A549 (cell line): ENCODE measurements around the gene KCNN4. TPM values are rescaled to one million over a fixed set of nuclear protein-coding genes. Genes with fewer than 3 reads are reported as not detected.

ENCODE experiments used
- ATAC-seq, 2 experiments: fragments of 200-7000 bp in 1 of 2; fragments of >200 bp in 1 of 2; cut with Nextera tagmentation in 1 of 2; cut with Tn5 transposase in 1 of 2; 3 replicates each; pipeline versions ENCODE4 v1.8.0 to v1.9.1; 2018 to 2020; ENCODE audit warnings: mild to moderate bottlenecking in 1 of 2, moderate library complexity in 1 of 2
- CTCF ChIA-PET: fragments of 300-600 bp; sonication (Branson Sonifier 250); formaldehyde crosslinking; extraction: SDS; loops from one replicate; lab custom pipeline; 2021; ENCODE audit warnings: antibody characterized with exemption, inconsistent platforms; lab: Yijun Ruan, JAX
- POLR2A ChIA-PET: fragments of 350-600 bp; formaldehyde crosslinking; extraction: SDS; loops from one replicate; lab custom pipeline; 2021; ENCODE audit warnings: antibody characterized with exemption, inconsistent platforms; lab: Yijun Ruan, JAX
- DNase-seq, 2 experiments: peaks; one replicate each; pipeline versions ENCODE4 v3.0.0 to v3.0.0-alpha.2; 2011 to 2016; ENCODE audit warnings: low read depth in 1 of 2, low spot score in 1 of 2
- FAIRE-seq: peaks from 2 replicates; lab custom pipeline; 2011; peaks lifted over from hg19 to GRCh38; lab: Jason Lieb, UNC
- H3K27ac ChIP-seq, 2 experiments: fragments of >200 bp; sonication (Bioruptor Twin); formaldehyde crosslinking; 3 replicates each; pipeline ENCODE4 v1.5.1; 2016 to 2017
- H3K4me1 ChIP-seq: fragments of >200 bp; sonication (Bioruptor Twin); formaldehyde crosslinking; 3 replicates; pipeline ENCODE4 v1.6.1; 2016
- H3K4me2 ChIP-seq: fragments of >200 bp; sonication (Bioruptor Twin); formaldehyde crosslinking; 3 replicates; pipeline ENCODE4 v1.6.1; 2016
- H3K4me3 ChIP-seq: fragments of >200 bp; sonication (Bioruptor Twin); formaldehyde crosslinking; 3 replicates; pipeline ENCODE4 v1.5.1; 2016
- H3K9me3 ChIP-seq: fragments of >200 bp; sonication (Bioruptor Twin); formaldehyde crosslinking; 3 replicates; pipeline ENCODE4 v1.6.1; 2016
- BHLHE40 ChIP-seq: IDR thresholded peaks from 2 replicates; pipeline ENCODE4 v1.6.1; 2012; ENCODE audit warnings: low read depth, low read length, inconsistent platforms
- CBX2 ChIP-seq: fragments of 200-600 bp; sonication (generic); IDR thresholded peaks from 2 replicates; pipeline ENCODE4 v1.6.1; 2016; ENCODE audit warnings: low read depth, mild to moderate bottlenecking, borderline replicate concordance
- CHD2 ChIP-seq: fragments of 150-350 bp; IDR thresholded peaks from 2 replicates; pipeline ENCODE4 v1.6.1; 2014; ENCODE audit warnings: low read length; ENCODE audit not compliant: partially characterized antibody
- CHD4 ChIP-seq: fragments of 200-600 bp; sonication (generic); IDR thresholded peaks from 2 replicates; pipeline ENCODE4 v1.6.1; 2016; ENCODE audit warnings: antibody characterized with exemption, mild to moderate bottlenecking, borderline replicate concordance
- CTCF ChIP-seq: fragments of >200 bp; sonication (Bioruptor Twin); formaldehyde crosslinking; IDR thresholded peaks from 3 replicates; pipeline ENCODE4 v1.5.1; 2016
- E2F6 ChIP-seq: IDR thresholded peaks from 2 replicates; pipeline ENCODE4 v1.6.1; 2012; ENCODE audit warnings: low read depth, borderline replicate concordance
- ELK1 ChIP-seq: fragments of 150-350 bp; IDR thresholded peaks from 2 replicates; pipeline ENCODE4 v1.6.1; 2014; ENCODE audit warnings: low read depth, mild to moderate bottlenecking, low read length
- EP300 ChIP-seq, 2 experiments: fragments of >200 bp; sonication (Bioruptor Twin); formaldehyde crosslinking; IDR thresholded peaks; 2 replicates in 1 of 2; 3 replicates in 1 of 2; pipeline ENCODE4 v1.6.1; 2016 to 2017
- ESRRA ChIP-seq: fragments of 150-350 bp; IDR thresholded peaks from 2 replicates; pipeline ENCODE4 v1.6.1; 2014; ENCODE audit warnings: mild to moderate bottlenecking, low read length, borderline replicate concordance
- HDAC2 ChIP-seq: fragments of 200-600 bp; sonication (generic); IDR thresholded peaks from 2 replicates; pipeline ENCODE4 v1.6.1; 2016
- HMGXB4 ChIP-seq: fragments of 250-450 bp; sonication (Bioruptor Pico); IDR thresholded peaks from 2 replicates; pipeline ENCODE4 v1.5.0; 2021; ENCODE audit warnings: mild to moderate bottlenecking, moderate library complexity, borderline replicate concordance
- NPAS2 ChIP-seq: fragments of 250-450 bp; sonication (Bioruptor Pico); IDR thresholded peaks from 2 replicates; pipeline ENCODE4 v1.8.0; 2022; ENCODE audit warnings: mild to moderate bottlenecking, moderate library complexity, borderline replicate concordance
- PBX3 ChIP-seq: IDR thresholded peaks from 2 replicates; pipeline ENCODE4 v1.6.1; 2012
- POLR2AphosphoS2 ChIP-seq: conservative IDR thresholded peaks from 2 replicates; pipeline ENCODE4 v1.6.1; 2012; ENCODE audit warnings: low read length, improper control_type of control experiment, inconsistent platforms
- RAD21 ChIP-seq, 2 experiments: fragments of >200 bp in 1 of 2; sonication (Bioruptor Twin) in 1 of 2; formaldehyde crosslinking in 1 of 2; IDR thresholded peaks in 1 of 2; conservative IDR thresholded peaks in 1 of 2; 2 replicates in 1 of 2; 3 replicates in 1 of 2; pipeline ENCODE4 v1.6.1; 2012 to 2018; ENCODE audit warnings: inconsistent platforms in 1 of 2
- RARB ChIP-seq: fragments of 250-450 bp; sonication (Bioruptor Pico); IDR thresholded peaks from 2 replicates; pipeline ENCODE4 v1.8.0; 2021; ENCODE audit warnings: mild to moderate bottlenecking, moderate library complexity
- RNF2 ChIP-seq: fragments of 200-600 bp; sonication (generic); IDR thresholded peaks from 2 replicates; pipeline ENCODE4 v1.6.1; 2016; ENCODE audit warnings: low read depth, mild to moderate bottlenecking, antibody characterized with exemption, moderate library complexity, borderline replicate concordance
- SMC3 ChIP-seq: fragments of >200 bp; sonication (Bioruptor Twin); formaldehyde crosslinking; IDR thresholded peaks from 3 replicates; pipeline ENCODE4 v1.6.1; 2018; ENCODE audit warnings: inconsistent platforms
- ZFP36 ChIP-seq: fragments of 450-650 bp; IDR thresholded peaks from 2 replicates; pipeline ENCODE4 v1.6.1; 2014; ENCODE audit warnings: borderline replicate concordance; ENCODE audit not compliant: partially characterized antibody
- WGBS: methylation state at CpG from one replicate; pipeline ENCODE4 v1.1.6; 2017; ENCODE audit errors: missing lambda C conversion rate; 5-methylcytosine and 5-hydroxymethylcytosine counted together
- polyA plus RNA-seq, 4 experiments: library from polyadenylated mRNA; depleted of rRNA in 3 of 4; stranded (reverse); fragments of >200 nt; fragmentation: RNase III in 1 of 4; extraction: RNeasy Plus Mini Kit Qiagen cat#74134 plus additional on column Dnase treatment in 1 of 4; gene quantifications; 2 replicates in 3 of 4; 3 replicates in 1 of 4; pipeline ENCODE4 v1.2.3, GENCODE V29; 2011 to 2017
- TF ChIP-seq, protein P1 (sequence below): IDR thresholded peaks from 2 replicates; pipeline ENCODE4 v1.6.1; 2012

KCNN4 gene
- polyA plus RNA-seq, 2 of the 4 experiments (the other 2 are of a cell fraction), result 15.7 to 21.0 TPM

DNA sequence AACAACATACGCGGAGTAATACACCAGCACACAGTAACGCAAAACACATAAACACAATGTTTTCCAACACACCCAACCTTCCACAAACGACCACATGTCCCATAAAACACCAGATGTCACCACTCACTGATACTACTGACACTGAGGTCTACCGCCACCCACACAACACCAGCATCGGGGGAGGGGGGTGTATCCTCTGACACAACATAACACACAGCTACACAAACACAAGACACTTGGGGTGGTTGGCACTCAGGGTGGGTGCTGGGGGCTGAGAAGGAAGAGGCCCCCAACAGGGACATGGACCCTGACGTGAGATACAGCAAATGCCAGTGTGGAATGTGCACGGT, 1.5 kb upstream of the KCNN4 start:
- DNase-seq, result no peak
- H3K4me2 ChIP-seq, result peak overlapping the region; percentile 79
- WGBS, result 67% methylated on average over 8 of the region's 8 CpGs
- TF ChIP-seq POLR2AphosphoS2, result no peak
- no peak for TF ChIP-seq HMGXB4 (CRISPR knock-in tag)
- TF ChIP-seq CHD2, result no peak
- TF ChIP-seq PBX3, result no peak
- TF ChIP-seq EP300 (IDR thresholded peaks at IDR 0.05), result no peak
- TF ChIP-seq ESRRA, result no peak
- TF ChIP-seq, all 56 proteins: peak for 0
- no peak for ATAC-seq
- POLR2A ChIA-PET, result interaction anchor here (1.8 kb wide), 1 partner anchor 114 kb away, joined by 7 read pairs; no protein-coding TSS in a partner anchor
- Histone ChIP-seq H3K27ac (peak overlapping the region; percentile 93 to 95), H3K4me3 (no peak overlapping the region), H3K4me1 (peaks cover 79% of the 10 kb centered on the region), H3K9me3 (no peaks in the 10 kb centered on the region)
- CTCF ChIA-PET, result interaction anchor here (7.2 to 24.0 kb wide), 2 partner anchors 20 to 37 kb away, joined by 103 to 565 read pairs; partner anchors contain the start of gene SMG9
- no peak for FAIRE-seq

GRCh38 chr19:43781630-43782310, 997 bp upstream of the KCNN4 start:
- Histone ChIP-seq H3K4me1 (peaks cover 84% of the 10 kb centered on the region), H3K4me2 (peak overlapping the region; percentile 97), H3K9me3 (no peaks in the 10 kb centered on the region), H3K27ac (peak overlapping the region; percentile 92 to 95), H3K4me3 (no peak overlapping the region)
- ChIA-PET CTCF (interaction anchor here (1.7 to 24.0 kb wide), 3 partner anchors 20 to 187 kb away, joined by 3 to 565 read pairs (median 103); partner anchors contain the start of gene SMG9), POLR2A (interaction anchor here (0.5 to 4.3 kb wide), 8 partner anchors 15 to 113 kb away, joined by 3 to 19 read pairs (median 5); partner anchors contain the start of genes PLAUR and SMG9)
- no peak for FAIRE-seq
- WGBS, result 80% methylated on average over 14 of the region's 14 CpGs
- TF ChIP-seq BHLHE40 (no peak), HDAC2 (no peak), ESRRA (no peak), RNF2 (no peak), RARB (CRISPR knock-in tag) (no peak), E2F6 (no peak), ZFP36 (no peak), NPAS2 (CRISPR knock-in tag) (no peak), CBX2 (no peak), ELK1 (no peak)
- TF ChIP-seq, protein P1, sequence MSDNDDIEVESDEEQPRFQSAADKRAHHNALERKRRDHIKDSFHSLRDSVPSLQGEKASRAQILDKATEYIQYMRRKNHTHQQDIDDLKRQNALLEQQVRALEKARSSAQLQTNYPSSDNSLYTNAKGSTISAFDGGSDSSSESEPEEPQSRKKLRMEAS, result no peak
- no peak for ATAC-seq
- DNase-seq, result no peak

GRCh38 chr19:43779820-43780219, 953 bp downstream of the KCNN4 start:
- H3K4me1 ChIP-seq, result peaks cover 80% of the 10 kb centered on the region
- peak; percentile 19 to 25; a peak in 2 of 6 replicates for ATAC-seq
- H3K4me3 ChIP-seq, result peak overlapping the region; percentile 50
- ChIA-PET POLR2A (interaction anchor here (0.6 to 4.3 kb wide), 5 partner anchors 13 to 111 kb away, joined by 4 to 19 read pairs (median 6); partner anchors contain the start of genes PLAUR and SMG9), CTCF (interaction anchor here (0.7 to 24.0 kb wide), 9 partner anchors 14 to 225 kb away, joined by 3 to 565 read pairs (median 4); partner anchors contain the start of gene SMG9)
- H3K9me3 ChIP-seq, result no peaks in the 10 kb centered on the region
- FAIRE-seq, result no peak
- peak; percentile 55 to 65 for DNase-seq
- peak overlapping the region; percentile 97 for H3K4me2 ChIP-seq
- 4% methylated on average over 3 of the region's 3 CpGs for WGBS
- TF ChIP-seq CTCF (peak; percentile 51), CHD4 (no peak), SMC3 (peak; percentile 51; the same call in 2 of the 3 replicates), RAD21 (conservative IDR thresholded peaks at IDR 0.05 in 1 of 2, IDR thresholded peaks at IDR 0.05 in 1 of 2) (peak; percentile 44 to 45)
- peak overlapping the region; percentile 92 to 95 for H3K27ac ChIP-seq
